NCI-H2171 (cell line): ENCODE measurements around the gene WNK4.

Experiments
- DNase-seq: peaks from one replicate; lab custom pipeline; 2025; lab: John Stamatoyannopoulos, UW

WNK4 gene

GRCh38 chr17:42797067-42798007 lies 16.9 kb downstream of the WNK4 start:
- DNase-seq: peak; percentile 8

GRCh38 chr17:42798011-42798382 lies 17.6 kb downstream of the WNK4 start:
- DNase-seq: no peak

GRCh38 chr17:42798383-42799380 lies 18.3 kb downstream of the WNK4 start, which contains the start of the genes CNTD1 and COA3:
TSS of gene CNTD1 (plus strand) at chr17:42798861. CDS start at chr17:42799068, 207 bp downstream.
TSS of gene COA3 (minus strand) at chr17:42798704. CDS start at chr17:42798681, 23 bp downstream.
- peak; percentile 82 for DNase-seq

- DNase-seq: no peak
Measured at GRCh38 chr17:42803074-42803883, 22.9 kb downstream of the WNK4 start.

GRCh38 chr17:42804918-42805367 lies 24.5 kb downstream of the WNK4 start:
- no peak for DNase-seq

GRCh38 chr17:42806249-42806648 lies 25.8 kb downstream of the WNK4 start:
- no peak for DNase-seq

- no peak for DNase-seq
Measured at GRCh38 chr17:42809250-42809649, 28.8 kb downstream of the WNK4 start.

GRCh38 chr17:42814633-42815399 lies 34.4 kb downstream of the WNK4 start:
- no peak for DNase-seq

GRCh38 chr17:42817866-42818265 lies 37.5 kb downstream of the WNK4 start:
- DNase-seq: no peak

- DNase-seq: no peak
Measured at GRCh38 chr17:42818379-42818778, 38.0 kb downstream of the WNK4 start.

- peak; percentile 35 for DNase-seq
Measured at GRCh38 chr17:42819939-42820535, 39.6 kb downstream of the WNK4 start.

GRCh38 chr17:42821176-42821575 lies 40.8 kb downstream of the WNK4 start:
- DNase-seq: no peak

GRCh38 chr17:42827472-42827871 lies 47.1 kb downstream of the WNK4 start:
- DNase-seq: no peak

GRCh38 chr17:42830971-42831370 lies 50.6 kb downstream of the WNK4 start:
- DNase-seq: no peak

- DNase-seq: no peak
Measured at GRCh38 chr17:42832213-42832933, 52.0 kb downstream of the WNK4 start.

GRCh38 chr17:42832934-42833766 lies 52.7 kb downstream of the WNK4 start, which contains the start of gene PSME3:
TSS of gene PSME3 (plus strand) at chr17:42833397. CDS start at chr17:42833632, 235 bp downstream.
- peak; percentile 84 for DNase-seq

- DNase-seq: peak; percentile 63
Measured at GRCh38 chr17:42833767-42834422, 53.5 kb downstream of the WNK4 start.

GRCh38 chr17:42835732-42836131 lies 55.3 kb downstream of the WNK4 start:
- no peak for DNase-seq
